Activated CD8-positive, alpha-beta T cell treated with anti-CD3 and anti-CD28 coated beads, Interleukin-2, amount 10 ng/mL, durations not matched to agents 7 days and 5 days (primary cell): ENCODE measurements around the gene IL4R. TPM values are rescaled to one million over a fixed set of nuclear protein-coding genes. Genes with fewer than 3 reads are reported as not detected.
"Not testable (repeated sequence)": the region's sequence is repeated elsewhere in the genome, so short reads cannot be mapped to it uniquely, and the experiment has no call there.

Experiments used
- ATAC-seq: fragments of 150-1000 bp; cut with Tn5 transposase; one replicate; pipeline ENCODE4 v1.10.0; 2021; ENCODE audit warnings: moderate library complexity
- CTCF ChIA-PET: fragments of 350-600 bp; sonication (Branson Sonifier 250); formaldehyde crosslinking; loops from one replicate; lab custom pipeline; 2021; ENCODE audit warnings: antibody characterized with exemption; lab: Charles Lee
- POLR2A ChIA-PET: fragments of 350-600 bp; sonication (Branson Sonifier 250); formaldehyde crosslinking; loops from one replicate; lab custom pipeline; 2021; ENCODE audit warnings: antibody characterized with exemption; lab: Charles Lee
- DNase-seq: peaks from one replicate; pipeline ENCODE4 v3.0.0-alpha.2; 2020
- H3K27ac Mint-ChIP-seq: one replicate; pipeline ENCODE4 v1.8.0; 2021; ENCODE audit warnings: mild to moderate bottlenecking, mixed read lengths
- H3K27me3 Mint-ChIP-seq: one replicate; pipeline ENCODE4 v1.8.0; 2021; ENCODE audit warnings: low read depth, mixed read lengths
- H3K36me3 Mint-ChIP-seq: one replicate; pipeline ENCODE4 v1.8.0; 2021; ENCODE audit warnings: low read depth, mixed read lengths
- H3K4me1 Mint-ChIP-seq: one replicate; pipeline ENCODE4 v1.8.0; 2021; ENCODE audit warnings: low read depth, mixed read lengths
- H3K4me3 Mint-ChIP-seq: one replicate; pipeline ENCODE4 v1.8.0; 2021; ENCODE audit warnings: mild to moderate bottlenecking, mixed read lengths
- H3K9me3 Mint-ChIP-seq: one replicate; pipeline ENCODE4 v1.8.0; 2022; ENCODE audit warnings: mixed read lengths; ENCODE audit not compliant: insufficient read depth
- total RNA-seq, 2 experiments: library from RNA; stranded (reverse); gene quantifications; one replicate each; pipeline ENCODE4 v1.2.3, GENCODE V29; 2021

IL4R gene
- total RNA-seq, 2 experiments from 2014 or later = 231 to 237 TPM

DNA sequence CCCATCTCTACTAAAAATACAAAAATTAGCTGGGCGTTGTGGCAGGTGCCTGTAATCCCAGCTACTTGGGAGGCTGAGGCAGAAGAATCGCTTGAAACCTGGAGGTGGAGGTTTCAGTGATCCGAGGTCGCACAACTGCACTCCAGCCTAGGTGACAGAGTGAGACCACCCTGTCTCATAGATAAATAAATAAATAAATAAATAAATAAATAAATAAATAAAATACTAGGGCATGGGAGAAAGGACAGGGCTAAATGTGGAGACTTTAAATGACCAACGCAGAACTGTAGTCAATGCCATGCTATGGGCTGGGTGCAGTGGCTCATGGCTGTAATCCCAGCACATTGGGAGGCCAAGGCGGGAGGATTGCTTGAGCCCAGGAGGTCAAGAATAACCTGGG is 25.5 kb upstream of the IL4R start:
- H3K27ac Mint-ChIP-seq, ATAC-seq, DNase-seq, CTCF ChIA-PET, H3K36me3 Mint-ChIP-seq, H3K4me3 Mint-ChIP-seq, H3K27me3 Mint-ChIP-seq, H3K9me3 Mint-ChIP-seq: not testable (repeated sequence)
- POLR2A ChIA-PET = interaction anchor here (0.6 kb wide), 1 partner anchor 1256 kb away, joined by 3 read pairs; no protein-coding TSS in a partner anchor
- peaks cover 48% of the 10 kb centered on the region for H3K4me1 Mint-ChIP-seq

DNA sequence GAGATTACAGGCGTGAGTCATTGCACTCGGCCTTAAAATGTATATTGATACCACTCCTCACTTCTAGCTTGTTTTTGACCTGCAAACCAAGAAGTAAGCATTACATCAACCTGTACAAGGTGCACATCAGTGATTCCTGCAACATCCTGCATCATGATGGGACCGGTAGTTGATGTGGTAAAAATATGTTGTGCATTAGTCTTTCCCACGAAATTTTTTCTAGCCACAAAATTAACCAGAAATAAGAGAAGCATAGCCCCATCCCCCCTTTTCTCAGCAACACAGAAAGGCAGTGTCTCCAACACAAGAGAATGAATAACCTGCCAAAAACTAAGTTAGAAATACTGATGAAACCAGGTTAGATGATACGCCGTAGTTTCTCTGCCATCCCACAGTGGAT is 24.1 kb upstream of the IL4R start:
- no peak overlapping the region for H3K27ac Mint-ChIP-seq
- POLR2A ChIA-PET = no interaction called here
- no peaks in the 10 kb centered on the region for H3K27me3 Mint-ChIP-seq
- DNase-seq (no peak), ATAC-seq (no peak)
- peaks cover 38% of the 10 kb centered on the region for H3K4me1 Mint-ChIP-seq
- no peaks in the 10 kb centered on the region for H3K36me3 Mint-ChIP-seq
- H3K9me3 Mint-ChIP-seq = no peaks in the 10 kb centered on the region
- CTCF ChIA-PET = interaction anchor here (1.6 kb wide), 1 partner anchor 9 kb away, joined by 4 read pairs; no protein-coding TSS in a partner anchor
- no peak overlapping the region for H3K4me3 Mint-ChIP-seq

DNA sequence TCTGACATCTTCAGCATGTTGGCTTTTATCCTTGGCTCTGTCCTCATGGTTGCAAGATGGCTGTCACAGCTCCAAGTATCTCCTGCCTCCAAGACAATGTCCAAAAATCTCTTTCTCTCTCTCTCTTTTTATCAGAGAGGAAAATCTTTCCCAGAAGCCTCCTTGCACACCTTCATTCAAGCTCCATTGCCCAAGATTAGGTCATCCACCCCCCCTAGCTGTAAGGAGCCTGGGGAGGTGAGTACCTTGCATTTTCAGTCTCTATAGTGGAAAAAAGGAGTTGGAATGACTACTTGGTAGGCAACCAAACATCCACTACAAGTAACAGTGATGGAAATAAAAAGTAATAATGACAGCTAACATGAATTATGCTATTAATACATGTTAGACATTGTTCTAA is 23.2 kb upstream of the IL4R start:
- H3K27ac Mint-ChIP-seq = no peak overlapping the region
- peaks cover 29% of the 10 kb centered on the region for H3K4me1 Mint-ChIP-seq
- POLR2A ChIA-PET = no interaction called here

DNA sequence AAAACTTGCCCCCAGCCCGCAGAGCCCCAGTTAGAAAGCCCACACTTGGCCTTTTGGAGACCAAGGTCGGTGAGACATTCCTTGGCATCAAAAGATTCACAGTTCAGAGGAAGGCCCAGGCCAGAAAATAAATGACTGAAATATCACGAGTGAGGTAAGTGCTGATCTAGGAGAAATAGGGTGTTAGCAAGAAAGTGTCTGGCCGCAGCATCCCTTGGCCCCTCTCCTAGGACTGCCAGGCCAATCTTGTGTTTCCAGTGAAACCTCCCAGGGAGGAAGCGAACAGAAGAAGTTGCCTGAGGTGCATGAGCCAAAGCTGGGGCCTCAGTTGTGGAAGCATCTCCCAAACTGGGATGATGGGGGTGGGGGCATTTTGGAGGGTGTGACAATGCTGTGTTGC is 22.7 kb upstream of the IL4R start:
- Mint-ChIP-seq H3K27ac (no peak overlapping the region), H3K4me1 (peaks cover 28% of the 10 kb centered on the region), H3K9me3 (no peaks in the 10 kb centered on the region), H3K4me3 (no peak overlapping the region), H3K36me3 (no peaks in the 10 kb centered on the region), H3K27me3 (no peaks in the 10 kb centered on the region)
- ChIA-PET CTCF (interaction anchor here (1.7 kb wide), 1 partner anchor 17 kb away, joined by 4 read pairs; no protein-coding TSS in a partner anchor), POLR2A (no interaction called here)
- DNase-seq (no peak), ATAC-seq (no peak)

More for the DNA sequence above, 23.2 kb upstream of the IL4R start:
- no peak for ATAC-seq
- Mint-ChIP-seq H3K9me3 (no peaks in the 10 kb centered on the region), H3K36me3 (no peaks in the 10 kb centered on the region), H3K27me3 (no peaks in the 10 kb centered on the region), H3K4me3 (no peak overlapping the region)
- DNase-seq = no peak
- CTCF ChIA-PET = interaction anchor here (1.6 to 1.7 kb wide), 2 partner anchors 10 to 16 kb away, joined by 4 read pairs; no protein-coding TSS in a partner anchor

DNA sequence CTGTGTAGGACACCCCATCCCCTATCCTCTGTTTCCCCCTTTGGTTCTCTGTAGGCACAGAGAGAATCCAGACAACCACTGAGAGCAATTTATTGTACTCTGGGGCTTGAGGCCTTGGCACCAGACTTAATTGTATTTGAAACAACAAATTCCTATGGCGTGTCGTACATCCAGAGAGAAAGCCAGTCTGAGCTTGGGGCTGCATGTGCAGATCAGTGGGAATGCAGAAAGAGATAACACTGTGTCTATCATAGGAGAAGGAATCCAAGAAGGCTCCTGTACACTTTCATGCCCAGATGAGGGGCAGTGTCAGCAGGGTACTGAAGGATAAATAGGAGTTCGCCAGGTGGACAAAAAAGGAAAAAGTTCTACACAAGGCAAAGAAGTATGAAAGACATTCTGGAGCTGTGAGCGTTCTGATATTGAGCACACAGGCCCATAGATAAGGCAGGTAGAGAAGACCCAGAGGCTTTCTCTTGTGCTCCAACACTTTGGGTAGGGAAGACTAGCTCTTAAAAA is 22.0 kb upstream of the IL4R start:
- no peaks in the 10 kb centered on the region for H3K9me3 Mint-ChIP-seq
- H3K4me1 Mint-ChIP-seq = peaks cover 30% of the 10 kb centered on the region
- no peak for ATAC-seq
- H3K36me3 Mint-ChIP-seq = no peaks in the 10 kb centered on the region
- no peak for DNase-seq
- H3K27ac Mint-ChIP-seq = no peak overlapping the region
- no peaks in the 10 kb centered on the region for H3K27me3 Mint-ChIP-seq
- no peak overlapping the region for H3K4me3 Mint-ChIP-seq
- POLR2A ChIA-PET = no interaction called here
- CTCF ChIA-PET = interaction anchor here (1.7 kb wide), 1 partner anchor 18 kb away, joined by 4 read pairs; no protein-coding TSS in a partner anchor

DNA sequence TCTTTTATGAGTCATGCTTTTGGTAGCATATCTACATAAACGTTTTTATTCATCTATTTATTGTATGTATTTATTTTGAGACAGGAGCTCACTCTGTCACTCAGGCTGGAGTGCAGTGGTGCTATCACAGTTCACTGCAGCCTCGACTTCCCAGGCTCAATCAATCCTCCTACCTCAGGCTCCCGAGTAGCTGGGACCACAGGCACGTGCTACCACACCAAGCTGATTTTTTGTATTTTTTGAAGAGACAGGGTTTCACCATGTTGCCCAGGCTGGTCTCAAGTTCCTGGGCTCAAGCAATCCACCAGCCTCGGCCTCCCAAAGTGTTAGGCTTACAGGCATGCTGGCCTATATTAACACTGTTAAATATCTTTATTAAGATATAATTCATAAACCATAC is 20.4 kb upstream of the IL4R start:
- Mint-ChIP-seq H3K9me3 (no peaks in the 10 kb centered on the region), H3K27ac (no peak overlapping the region), H3K27me3 (no peaks in the 10 kb centered on the region), H3K4me3 (no peak overlapping the region), H3K36me3 (no peaks in the 10 kb centered on the region), H3K4me1 (peaks cover 32% of the 10 kb centered on the region)
- no peak for ATAC-seq
- no peak for DNase-seq
- ChIA-PET CTCF (interaction anchor here (1.1 to 1.3 kb wide), 3 partner anchors 20 to 59 kb away, joined by 3 to 4 read pairs (median 3); no protein-coding TSS in a partner anchor), POLR2A (interaction anchor here (1.1 kb wide), 1 partner anchor 58 kb away, joined by 5 read pairs; no protein-coding TSS in a partner anchor)

DNA sequence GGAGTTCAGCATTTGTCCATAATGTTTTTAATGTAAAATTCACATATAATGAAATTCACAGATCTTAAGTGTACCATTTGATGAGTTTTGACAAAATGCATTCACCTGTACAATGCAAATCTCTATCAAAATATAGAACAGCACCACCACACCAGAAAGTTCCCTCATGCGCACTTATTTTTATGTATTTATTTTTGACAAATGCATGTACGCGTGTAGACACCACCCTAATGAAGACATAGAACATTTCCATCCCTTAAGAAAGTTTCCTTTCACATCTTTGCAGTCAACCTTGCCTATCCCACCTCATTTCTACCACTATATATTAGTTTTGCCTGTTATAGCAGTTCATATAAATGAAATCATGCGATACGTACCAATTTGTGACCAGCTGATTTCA is 15.6 kb upstream of the IL4R start:
- ATAC-seq = no peak
- Mint-ChIP-seq H3K36me3 (peaks cover 1% of the 10 kb centered on the region), H3K9me3 (no peaks in the 10 kb centered on the region), H3K4me1 (peaks cover 16% of the 10 kb centered on the region), H3K27ac (no peak overlapping the region), H3K4me3 (no peak overlapping the region), H3K27me3 (no peaks in the 10 kb centered on the region)
- DNase-seq = no peak
- ChIA-PET POLR2A (no interaction called here), CTCF (interaction anchor here (1.4 to 1.6 kb wide), 4 partner anchors 12 to 63 kb away, joined by 3 to 6 read pairs (median 4); no protein-coding TSS in a partner anchor)

DNA sequence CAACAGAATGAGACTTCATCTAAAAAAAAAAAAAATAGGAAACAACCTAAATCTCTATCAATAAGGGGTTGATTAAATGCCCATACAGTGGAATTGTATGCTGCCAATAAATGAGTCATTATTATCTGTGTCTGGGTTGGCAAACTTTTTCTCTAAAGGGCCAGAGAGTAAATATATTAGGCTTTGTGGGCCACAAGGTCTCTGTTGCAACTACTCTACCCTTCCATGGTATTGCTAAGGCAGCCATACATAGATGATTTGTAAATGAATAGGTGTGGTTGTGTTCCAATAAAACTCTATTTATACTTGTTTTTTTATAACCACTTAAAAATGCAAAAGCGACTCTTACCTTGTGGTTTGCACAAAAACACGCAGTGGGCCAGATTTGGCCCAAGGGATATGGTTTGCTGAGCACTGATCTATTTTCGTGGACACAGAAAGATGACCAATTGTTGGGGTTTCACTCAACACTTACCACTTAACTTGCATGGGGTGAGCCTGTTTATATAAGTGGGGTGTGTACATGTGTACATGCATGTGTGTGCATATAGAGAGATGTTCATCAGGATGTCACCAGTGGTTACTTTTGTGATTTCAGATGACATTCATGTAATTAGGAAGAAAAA is 12.4 kb upstream of the IL4R start:
- no peak overlapping the region for H3K27ac Mint-ChIP-seq
- POLR2A ChIA-PET = interaction anchor here (1.8 kb wide), 1 partner anchor 13 kb away, joined by 4 read pairs; no protein-coding TSS in a partner anchor
- no peaks in the 10 kb centered on the region for H3K9me3 Mint-ChIP-seq
- H3K36me3 Mint-ChIP-seq = peaks cover 1% of the 10 kb centered on the region
- H3K4me1 Mint-ChIP-seq = peaks cover 19% of the 10 kb centered on the region
- no peaks in the 10 kb centered on the region for H3K27me3 Mint-ChIP-seq
- H3K4me3 Mint-ChIP-seq = no peak overlapping the region
- ATAC-seq (no peak), DNase-seq (no peak)
- CTCF ChIA-PET = no interaction called here

DNA sequence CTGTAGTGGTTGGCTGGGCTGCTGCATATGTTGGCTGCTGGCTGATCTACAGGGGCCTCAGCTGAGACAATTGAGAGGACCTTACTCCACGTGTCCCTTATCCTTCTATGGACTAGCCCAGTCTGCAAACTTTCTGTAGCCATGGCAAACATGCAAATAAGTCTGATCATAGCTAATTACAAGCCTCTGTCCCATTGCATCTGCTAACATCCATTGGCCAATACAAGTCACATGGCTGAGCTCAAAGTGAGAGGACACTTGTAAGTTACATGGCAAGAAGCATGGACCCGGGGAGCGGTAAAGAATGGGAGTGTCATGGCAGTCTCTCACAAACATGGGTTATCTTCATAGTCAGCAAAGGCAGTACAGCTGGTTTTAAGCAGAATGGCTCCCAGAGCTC is 11.6 kb upstream of the IL4R start:
- H3K36me3 Mint-ChIP-seq = peaks cover 5% of the 10 kb centered on the region
- H3K4me3 Mint-ChIP-seq = no peak overlapping the region
- H3K9me3 Mint-ChIP-seq = no peaks in the 10 kb centered on the region
- ChIA-PET POLR2A (no interaction called here), CTCF (no interaction called here)
- peaks cover 13% of the 10 kb centered on the region for H3K4me1 Mint-ChIP-seq
- no peak for DNase-seq
- ATAC-seq = no peak
- H3K27me3 Mint-ChIP-seq = no peaks in the 10 kb centered on the region
- no peak overlapping the region for H3K27ac Mint-ChIP-seq

DNA sequence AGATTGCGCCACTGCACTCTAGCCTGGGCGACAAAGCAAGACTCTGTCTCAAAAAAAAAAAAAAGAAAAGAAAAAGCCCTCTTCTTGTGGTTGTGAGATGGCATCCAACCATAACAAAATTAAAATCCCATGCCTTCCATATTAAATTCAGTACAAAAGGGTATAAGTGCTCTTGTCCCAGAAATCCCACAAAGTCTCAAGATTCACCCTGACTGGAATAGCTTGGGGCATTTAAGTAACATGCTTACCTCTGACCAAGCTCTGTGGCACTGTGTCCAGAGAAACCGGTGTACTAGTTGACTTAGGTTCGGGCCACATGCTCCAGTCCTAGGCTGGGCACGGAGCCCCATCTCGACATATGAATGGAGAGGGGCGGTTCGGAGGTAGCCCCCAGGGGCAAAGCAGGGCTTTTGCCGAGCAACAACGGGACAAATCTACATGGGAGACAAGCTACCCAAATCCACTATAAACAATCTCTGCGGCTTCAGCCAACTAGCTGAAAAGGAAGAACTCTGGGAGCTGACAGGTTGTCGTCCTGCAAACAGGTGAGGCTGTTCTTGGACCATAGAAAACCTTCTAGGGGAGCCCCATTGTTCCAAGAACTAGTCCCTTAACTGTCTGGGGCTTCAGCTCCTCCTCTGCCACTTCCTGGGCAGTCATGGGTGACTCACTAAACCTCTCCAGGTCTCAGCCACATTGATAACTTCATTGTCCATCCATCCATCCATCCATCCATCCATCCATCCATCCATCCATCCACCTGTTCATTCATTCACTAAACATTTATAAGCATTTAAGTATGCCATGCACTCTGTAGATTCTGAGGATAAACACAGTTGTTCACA is 10.3 kb upstream of the IL4R start:
- H3K9me3 Mint-ChIP-seq = no peaks in the 10 kb centered on the region
- H3K4me1 Mint-ChIP-seq = peaks cover 13% of the 10 kb centered on the region
- peaks cover 5% of the 10 kb centered on the region for H3K36me3 Mint-ChIP-seq
- POLR2A ChIA-PET = interaction anchor here (0.8 to 1.4 kb wide), 4 partner anchors 9 to 34 kb away, joined by 3 to 6 read pairs (median 3); no protein-coding TSS in a partner anchor
- H3K27ac Mint-ChIP-seq = no peak overlapping the region
- no peaks in the 10 kb centered on the region for H3K27me3 Mint-ChIP-seq
- H3K4me3 Mint-ChIP-seq = no peak overlapping the region
- ATAC-seq (no peak), DNase-seq (no peak)
- CTCF ChIA-PET = interaction anchor here (1.1 to 1.6 kb wide), 3 partner anchors 12 to 124 kb away, joined by 3 to 6 read pairs (median 3); no protein-coding TSS in a partner anchor

DNA sequence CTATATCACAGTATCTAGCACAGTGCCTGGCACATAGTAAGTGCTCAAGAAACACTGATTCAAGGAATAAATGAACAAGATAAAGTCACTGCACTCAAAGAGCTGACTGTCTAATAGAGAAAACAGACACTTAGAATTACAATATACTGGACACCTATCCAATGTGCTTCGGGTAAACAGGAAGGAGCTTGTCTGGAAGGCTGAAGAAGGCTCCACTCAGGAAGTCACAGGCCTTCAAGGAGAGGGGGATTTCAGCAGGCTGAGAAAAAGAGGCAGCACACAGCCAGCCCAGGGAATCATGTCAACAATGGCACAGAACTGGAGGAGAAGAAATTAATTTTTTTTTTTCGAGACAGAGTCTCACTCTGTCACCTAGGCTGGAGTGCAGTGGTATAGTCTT is 9.7 kb upstream of the IL4R start:
- Mint-ChIP-seq H3K9me3 (no peaks in the 10 kb centered on the region), H3K36me3 (peaks cover 5% of the 10 kb centered on the region), H3K4me3 (no peak overlapping the region), H3K27ac (no peak overlapping the region), H3K4me1 (peaks cover 13% of the 10 kb centered on the region), H3K27me3 (no peaks in the 10 kb centered on the region)
- DNase-seq (no peak), ATAC-seq (no peak)
- CTCF ChIA-PET = interaction anchor here (1.1 to 1.6 kb wide), 3 partner anchors 11 to 125 kb away, joined by 3 to 6 read pairs (median 3); no protein-coding TSS in a partner anchor
- POLR2A ChIA-PET = interaction anchor here (0.9 to 1.3 kb wide), 2 partner anchors 8 to 14 kb away, joined by 3 read pairs; no protein-coding TSS in a partner anchor
